ENCODE data around the gene ANO6.

DNA sequence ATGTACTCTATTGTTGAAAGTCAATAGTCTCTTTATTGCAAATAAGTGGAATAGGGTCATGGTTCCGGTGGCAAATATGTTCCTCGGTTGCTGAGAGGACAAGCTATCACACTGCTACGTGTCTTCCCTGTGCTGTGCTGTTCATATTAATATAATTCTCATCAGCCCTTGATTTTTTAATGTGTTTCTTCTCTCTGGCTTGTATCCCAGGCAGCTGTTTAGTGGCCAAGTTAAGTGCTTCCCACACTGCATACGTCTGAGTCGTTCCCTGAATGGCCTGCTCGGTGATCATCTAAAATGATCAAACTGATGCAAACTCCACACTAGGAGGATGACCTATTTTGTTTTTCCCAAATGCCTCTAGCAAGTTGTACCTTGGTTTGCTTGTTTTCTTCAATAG is 186.4 kb downstream of the ANO6 start:
- TF ChIP-seq, protein P1, sequence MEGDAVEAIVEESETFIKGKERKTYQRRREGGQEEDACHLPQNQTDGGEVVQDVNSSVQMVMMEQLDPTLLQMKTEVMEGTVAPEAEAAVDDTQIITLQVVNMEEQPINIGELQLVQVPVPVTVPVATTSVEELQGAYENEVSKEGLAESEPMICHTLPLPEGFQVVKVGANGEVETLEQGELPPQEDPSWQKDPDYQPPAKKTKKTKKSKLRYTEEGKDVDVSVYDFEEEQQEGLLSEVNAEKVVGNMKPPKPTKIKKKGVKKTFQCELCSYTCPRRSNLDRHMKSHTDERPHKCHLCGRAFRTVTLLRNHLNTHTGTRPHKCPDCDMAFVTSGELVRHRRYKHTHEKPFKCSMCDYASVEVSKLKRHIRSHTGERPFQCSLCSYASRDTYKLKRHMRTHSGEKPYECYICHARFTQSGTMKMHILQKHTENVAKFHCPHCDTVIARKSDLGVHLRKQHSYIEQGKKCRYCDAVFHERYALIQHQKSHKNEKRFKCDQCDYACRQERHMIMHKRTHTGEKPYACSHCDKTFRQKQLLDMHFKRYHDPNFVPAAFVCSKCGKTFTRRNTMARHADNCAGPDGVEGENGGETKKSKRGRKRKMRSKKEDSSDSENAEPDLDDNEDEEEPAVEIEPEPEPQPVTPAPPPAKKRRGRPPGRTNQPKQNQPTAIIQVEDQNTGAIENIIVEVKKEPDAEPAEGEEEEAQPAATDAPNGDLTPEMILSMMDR (IDR thresholded peaks at IDR 0.05; ENCODE audit: low read length), result no peak
- TF ChIP-seq EZH2 (optimal IDR thresholded peaks at IDR 0.05; ENCODE audit: low read depth, low read length), result no peak
